Islet of Langerhans (tissue), 1 donor: ENCODE data around the gene NEURL2.

Experiments used
- FAIRE-seq: peaks from one replicate; lab custom pipeline; 2011; peaks lifted over from hg19 to GRCh38; lab: Jason Lieb, UNC

Gene NEURL2

GRCh38 chr20:45842169-45842812 is 48.7 kb downstream of the NEURL2 start:
- FAIRE-seq = no peak

GRCh38 chr20:45841407-45842129 is 49.4 kb downstream of the NEURL2 start:
- FAIRE-seq = no peak

GRCh38 chr20:45840700-45841198 is 50.3 kb downstream of the NEURL2 start:
- FAIRE-seq = no peak
